IMR-90 (cell line): ENCODE results near the gene CYFIP2. TPM values are rescaled to one million over a fixed set of nuclear protein-coding genes. Genes with fewer than 3 reads are reported as not detected.
A peak's percentile ranks its signal among the peaks of the same experiment; 100 is the strongest.

Experiments used
- ATAC-seq: fragments of 200-7000 bp; cut with Tn5 transposase; 2 replicates; pipeline ENCODE4 v1.9.1; 2020; ENCODE audit warnings: low read depth, mild to moderate bottlenecking, moderate library complexity
- BruUV-seq: library from RNA; stranded (reverse); fragments of 400-500 nt; replicated peaks from 2 replicates; lab custom pipeline; 2021; lab: Mats Ljungman, UMichigan
- CTCF ChIA-PET: fragments of 300-600 bp; formaldehyde crosslinking; extraction: SDS; loops from one replicate; lab custom pipeline; 2021; ENCODE audit warnings: antibody characterized with exemption; lab: Yijun Ruan, JAX
- POLR2A ChIA-PET: fragments of 300-600 bp; sonication (Branson Sonifier 250); formaldehyde crosslinking; loops from one replicate; lab custom pipeline; 2022; ENCODE audit warnings: antibody characterized with exemption; ENCODE audit not compliant: unreplicated experiment; lab: Charles Lee
- DNase-seq: peaks from one replicate; pipeline ENCODE4 v3.0.0; 2013
- H2AFZ ChIP-seq: replicated peaks from 2 replicates; pipeline ENCODE3; 2013; ENCODE audit warnings: low read length, mild to moderate bottlenecking; ENCODE audit not compliant: poor library complexity
- H2AK5ac ChIP-seq: 2 replicates; pipeline ENCODE4 v1.6.1; 2013; ENCODE audit warnings: low read depth, low read length, inconsistent platforms
- H2AK9ac ChIP-seq: replicated peaks from 2 replicates; pipeline ENCODE3; 2013; ENCODE audit warnings: mild to moderate bottlenecking, low read depth, low read length, moderate library complexity; ENCODE audit not compliant: poor library complexity
- H2BK120ac ChIP-seq: 2 replicates; pipeline ENCODE4 v1.6.1; 2013; ENCODE audit warnings: low read depth, low read length, inconsistent platforms
- H2BK15ac ChIP-seq: 3 replicates; pipeline ENCODE4 v1.6.1; 2013; ENCODE audit warnings: low read depth, low read length, inconsistent platforms
- H2BK20ac ChIP-seq: 2 replicates; pipeline ENCODE4 v1.6.1; 2013; ENCODE audit warnings: low read depth, mild to moderate bottlenecking, inconsistent platforms, low read length, moderate library complexity
- H2BK5ac ChIP-seq: 2 replicates; pipeline ENCODE4 v1.6.1; 2013; ENCODE audit warnings: mild to moderate bottlenecking, low read depth, low read length, inconsistent platforms; ENCODE audit not compliant: poor library complexity, severe bottlenecking
- H3K14ac ChIP-seq: replicated peaks from 2 replicates; pipeline ENCODE4 v1.6.1; 2013; ENCODE audit warnings: low read depth, low read length, inconsistent platforms
- H3K18ac ChIP-seq: 2 replicates; pipeline ENCODE4 v1.6.1; 2013; ENCODE audit warnings: low read depth, low read length, control low read depth
- H3K23ac ChIP-seq: 2 replicates; pipeline ENCODE4 v1.6.1; 2013; ENCODE audit warnings: low read depth, low read length, inconsistent platforms
- H3K27ac ChIP-seq: 2 replicates; pipeline ENCODE4 v1.5.1; 2013; ENCODE audit warnings: mild to moderate bottlenecking, control low read depth, low read length; ENCODE audit not compliant: insufficient read depth
- H3K27me3 ChIP-seq: 2 replicates; pipeline ENCODE4 v1.6.1; 2013; ENCODE audit warnings: low read length; ENCODE audit not compliant: control insufficient read depth, insufficient read depth
- H3K36me3 ChIP-seq: 2 replicates; pipeline ENCODE4 v1.6.1; 2013; ENCODE audit warnings: low read length, mixed read lengths; ENCODE audit not compliant: control insufficient read depth, insufficient read depth
- H3K4ac ChIP-seq: 2 replicates; pipeline ENCODE4 v1.6.1; 2013; ENCODE audit warnings: low read depth, low read length, inconsistent platforms
- H3K4me1 ChIP-seq: 2 replicates; pipeline ENCODE4 v1.6.1; 2013; ENCODE audit warnings: low read length, mixed read lengths; ENCODE audit not compliant: control insufficient read depth, insufficient read depth
- H3K4me2 ChIP-seq: 2 replicates; pipeline ENCODE4 v1.6.1; 2013; ENCODE audit warnings: low read depth, mild to moderate bottlenecking, control low read depth, low read length, moderate library complexity
- H3K4me3 ChIP-seq: 2 replicates; pipeline ENCODE4 v1.5.1; 2013; ENCODE audit warnings: low read depth, mild to moderate bottlenecking, control low read depth, low read length, moderate library complexity; ENCODE audit not compliant: insufficient read depth
- H3K56ac ChIP-seq: 2 replicates; pipeline ENCODE4 v1.6.1; 2013; ENCODE audit warnings: low read length, inconsistent platforms; ENCODE audit not compliant: insufficient read depth; ENCODE audit errors: extremely low read depth
- H3K79me1 ChIP-seq, 2 experiments: 2 replicates each; pipeline ENCODE4 v1.6.1; 2013; ENCODE audit warnings: low read length in 2 of 2, inconsistent platforms in 1 of 2, low read depth in 1 of 2
- H3K9ac ChIP-seq: 2 replicates; pipeline ENCODE4 v1.6.1; 2013; ENCODE audit warnings: low read depth, low read length, control low read depth
- H3K9me1 ChIP-seq: 2 replicates; pipeline ENCODE4 v1.6.1; 2013; ENCODE audit warnings: low read length, inconsistent platforms; ENCODE audit not compliant: insufficient read depth
- H3K9me3 ChIP-seq: 2 replicates; pipeline ENCODE4 v1.6.1; 2013; ENCODE audit warnings: low read length; ENCODE audit not compliant: control insufficient read depth, insufficient read depth
- H4K20me1 ChIP-seq: 2 replicates; pipeline ENCODE4 v1.6.1; 2013; ENCODE audit warnings: low read length, inconsistent platforms; ENCODE audit not compliant: insufficient read depth
- H4K5ac ChIP-seq: 2 replicates; pipeline ENCODE4 v1.6.1; 2013; ENCODE audit warnings: mild to moderate bottlenecking, low read depth, low read length, control low read depth
- H4K8ac ChIP-seq, 2 experiments: 2 replicates each; pipeline ENCODE4 v1.6.1; 2013; ENCODE audit warnings: low read depth in 2 of 2, low read length in 2 of 2, control low read depth in 1 of 2, inconsistent platforms in 1 of 2
- H4K91ac ChIP-seq: 2 replicates; pipeline ENCODE4 v1.6.1; 2013; ENCODE audit warnings: low read depth, low read length, inconsistent platforms; ENCODE audit not compliant: insufficient read depth
- MAFK ChIP-seq: IDR thresholded peaks from 2 replicates; pipeline ENCODE4 v1.6.1; 2012; ENCODE audit warnings: low read depth, low read length, improper control_type of control experiment
- SMC3 ChIP-seq: fragments of 150-350 bp; IDR thresholded peaks from 2 replicates; pipeline ENCODE4 v1.6.1; 2016; ENCODE audit warnings: low read depth, mild to moderate bottlenecking, antibody characterized with exemption, low read length, moderate library complexity
- WGBS, 2 experiments: methylation state at CpG; one replicate each; pipeline versions ENCODE4 v1.1.5 to v1.1.7; 2013; ENCODE audit warnings: missing lambda C conversion rate in 2 of 2; ENCODE audit not compliant: insufficient read length in 1 of 2; ENCODE audit errors: extremely low coverage in 2 of 2; 5-methylcytosine and 5-hydroxymethylcytosine counted together
- dilution Hi-C: fragments of 300-500 bp; cut with HindIII; formaldehyde crosslinking; loops from one replicate; pipeline ENCODE4 v1.14.3; 2018; ENCODE audit warnings: low sequenced_read_pairs; ENCODE audit not compliant: unreplicated experiment
- in situ Hi-C: fragments of 300-500 bp; cut with MboI; formaldehyde crosslinking; loops from 3 replicates; pipeline ENCODE4 v1.14.3; 2019; ENCODE audit warnings: low sequenced_read_pairs, inconsistent platforms, mixed read lengths
- intact Hi-C: fragments of 100-400 bp; cut with micrococcal nuclease; formaldehyde crosslinking; loops from 2 replicates; pipeline ENCODE4 v1.10.0; 2022
- polyA plus RNA-seq, 3 experiments: library from polyadenylated mRNA; depleted of rRNA; stranded (reverse); fragments of >200 nt; gene quantifications; 2 replicates each; pipeline ENCODE4 v1.2.3, GENCODE V29; 2012; ENCODE audit warnings: low replicate concordance in 1 of 3
- total RNA-seq: library from RNA; depleted of rRNA; stranded (reverse); fragments of >200 nt; gene quantifications from 2 replicates; pipeline ENCODE4 v1.2.3, GENCODE V29; 2012

CYFIP2 gene
- total and polyA plus RNA-seq, 2 of the 4 experiments (the other 2 are of a cell fraction), result 6.8 to 13.4 TPM

GRCh38 chr5:157278319-157279037, 12.6 kb downstream of the CYFIP2 start:
- Histone ChIP-seq H3K9ac (no peak overlapping the region), H2BK5ac (no peak overlapping the region), H2AK9ac (no peak overlapping the region), H3K4me2 (no peak overlapping the region), H3K9me1 (no peaks in the 10 kb centered on the region), H3K23ac (no peak overlapping the region), H2BK120ac (no peak overlapping the region), H4K91ac (no peak overlapping the region), H3K4me3 (no peak overlapping the region), H3K18ac (no peak overlapping the region), H3K14ac (no peak overlapping the region), H3K4ac (no peak overlapping the region), H2AFZ (no peak overlapping the region), H3K9me3 (no peaks in the 10 kb centered on the region), H3K27me3 (no peaks in the 10 kb centered on the region; the same call in 1 of the 2 replicates), H2BK15ac (no peak overlapping the region), H2AK5ac (no peak overlapping the region), H3K79me1 (no peaks in the 10 kb centered on the region), H3K27ac (no peak overlapping the region), H3K4me1 (no peaks in the 10 kb centered on the region), H4K8ac (no peak overlapping the region), H3K36me3 (no peaks in the 10 kb centered on the region), H3K56ac (no peak overlapping the region), H2BK20ac (no peak overlapping the region), H4K20me1 (no peaks in the 10 kb centered on the region), H4K5ac (no peak overlapping the region)
- CTCF ChIA-PET, result no interaction called here
- dilution Hi-C loops, result no loop called here
- POLR2A ChIA-PET, result interaction anchor here (0.6 kb wide), 1 partner anchor 13 kb away, joined by 3 read pairs; no protein-coding TSS in a partner anchor
- DNase-seq (no peak), ATAC-seq (no peak)
- TF ChIP-seq MAFK, result peak; percentile 80
- TF ChIP-seq SMC3, result no peak
- no TSS peak for BruUV-seq
- in situ Hi-C loops, result no loop called here
- no CpG with 5 or more reads among the region's 2 CpGs for WGBS, 2 experiments
- intact Hi-C loops, result no loop called here
